Mesendoderm (in vitro differentiated cells): ENCODE measurements around the gene HMGN5.
A peak's percentile ranks its signal among the peaks of the same experiment; 100 is the strongest.

ENCODE experiments used
- DNase-seq: peaks from one replicate; pipeline ENCODE4 v3.0.0; 2013
- H2AK5ac ChIP-seq: 2 replicates; pipeline ENCODE4 v1.6.1; 2013; ENCODE audit warnings: low read length, inconsistent platforms
- H2BK120ac ChIP-seq: 2 replicates; pipeline ENCODE4 v1.6.1; 2013; ENCODE audit warnings: low read depth, mild to moderate bottlenecking, low read length, moderate library complexity, mixed read lengths
- H2BK15ac ChIP-seq: replicated peaks from 2 replicates; pipeline ENCODE4 v1.6.1; 2013; ENCODE audit warnings: low read depth, mild to moderate bottlenecking, moderate library complexity
- H2BK5ac ChIP-seq: 2 replicates; pipeline ENCODE4 v1.6.1; 2013; ENCODE audit warnings: low read length, inconsistent platforms
- H3K18ac ChIP-seq: 2 replicates; pipeline ENCODE4 v1.6.1; 2013; ENCODE audit warnings: mild to moderate bottlenecking, low read length, mixed read lengths
- H3K23ac ChIP-seq: one replicate; pipeline ENCODE4 v1.6.1; 2013; ENCODE audit warnings: low read length
- H3K27ac ChIP-seq: 2 replicates; pipeline ENCODE4 v1.5.1; 2013; ENCODE audit warnings: low read depth, mild to moderate bottlenecking, inconsistent platforms, low read length, moderate library complexity
- H3K27me3 ChIP-seq: 2 replicates; pipeline ENCODE4 v1.6.1; 2013; ENCODE audit warnings: low read length, control low read depth, mild to moderate bottlenecking, inconsistent platforms; ENCODE audit not compliant: insufficient read depth, poor library complexity
- H3K36me3 ChIP-seq: 2 replicates; pipeline ENCODE4 v1.6.1; 2013; ENCODE audit warnings: low read length, inconsistent platforms; ENCODE audit not compliant: control insufficient read depth, insufficient read depth
- H3K4ac ChIP-seq: one replicate; pipeline ENCODE4 v1.6.1; 2013; ENCODE audit warnings: low read depth, mild to moderate bottlenecking, low read length, moderate library complexity
- H3K4me1 ChIP-seq: 2 replicates; pipeline ENCODE4 v1.6.1; 2013; ENCODE audit warnings: low read depth, low read length, inconsistent platforms; ENCODE audit not compliant: control insufficient read depth
- H3K4me2 ChIP-seq: 2 replicates; pipeline ENCODE4 v1.6.1; 2013; ENCODE audit warnings: low read length
- H3K4me3 ChIP-seq: 2 replicates; pipeline ENCODE4 v1.5.1; 2013; ENCODE audit warnings: mild to moderate bottlenecking, low read length
- H3K56ac ChIP-seq: one replicate; pipeline ENCODE4 v1.6.1; 2013; ENCODE audit warnings: low read length
- H3K79me1 ChIP-seq: 2 replicates; pipeline ENCODE4 v1.6.1; 2013; ENCODE audit warnings: low read length, inconsistent platforms
- H3K79me2 ChIP-seq: 2 replicates; pipeline ENCODE4 v1.6.1; 2013; ENCODE audit warnings: mild to moderate bottlenecking, low read length; ENCODE audit not compliant: control insufficient read depth, insufficient read depth
- H3K9ac ChIP-seq: 2 replicates; pipeline ENCODE4 v1.6.1; 2013; ENCODE audit warnings: low read length, inconsistent platforms
- H4K5ac ChIP-seq: one replicate; pipeline ENCODE4 v1.6.1; 2013; ENCODE audit warnings: low read length
- H4K8ac ChIP-seq: one replicate; pipeline ENCODE4 v1.6.1; 2013; ENCODE audit warnings: low read depth, mild to moderate bottlenecking, control low read depth, low read length, moderate library complexity
- WGBS: extraction: QIAGEN DNeasy Blood & Tissue Kit; methylation state at CpG from one replicate; pipeline ENCODE4 v1.1.7; 2013; ENCODE audit warnings: low lambda C conversion rate, missing lambda C conversion rate; ENCODE audit not compliant: insufficient coverage; ENCODE audit errors: extremely low coverage; 5-methylcytosine and 5-hydroxymethylcytosine counted together

HMGN5 gene

GRCh38 chrX:81120258-81120935, 81.3 kb downstream of the HMGN5 start:
- Histone ChIP-seq H3K56ac (peak overlapping the region; percentile 74), H3K79me1 (no peaks in the 10 kb centered on the region), H3K79me2 (no peaks in the 10 kb centered on the region), H3K4me3 (peak overlapping the region; percentile 66), H3K23ac (no peak overlapping the region), H3K4me1 (no peaks in the 10 kb centered on the region), H3K18ac (no peak overlapping the region), H2AK5ac (no peak overlapping the region), H4K5ac (no peak overlapping the region), H2BK5ac (no peak overlapping the region), H3K9ac (peak overlapping the region; percentile 61), H3K4ac (no peak overlapping the region), H2BK15ac (no peak overlapping the region), H2BK120ac (no peak overlapping the region), H4K8ac (no peak overlapping the region), H3K4me2 (peak overlapping the region; percentile 74), H3K36me3 (no peaks in the 10 kb centered on the region), H3K27ac (no peak overlapping the region), H3K27me3 (no peaks in the 10 kb centered on the region)
- DNase-seq = no peak
- no CpG with 5 or more reads among the region's 17 CpGs for WGBS

DNA sequence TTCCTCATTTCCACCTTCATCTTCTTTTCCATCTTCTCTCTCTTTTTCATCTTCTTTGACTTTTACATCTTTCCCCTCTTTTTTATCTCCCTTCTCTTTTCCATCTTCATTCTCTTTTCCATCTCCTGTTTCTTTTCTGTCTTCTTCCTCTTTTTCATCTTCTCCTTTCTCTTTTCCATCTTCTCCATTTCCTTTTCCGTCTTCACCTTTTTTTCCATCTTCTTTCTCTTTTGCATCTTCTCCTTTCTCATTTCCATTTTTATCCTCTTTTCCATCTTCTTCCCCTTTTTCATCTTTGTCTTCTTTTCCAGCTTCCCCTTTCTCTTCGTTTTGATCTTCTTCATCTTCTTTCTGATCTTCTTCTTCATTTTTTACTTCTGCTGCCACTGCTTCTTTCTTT, 87.0 kb downstream of the HMGN5 start:
- Histone ChIP-seq H3K56ac (no peak overlapping the region), H2BK15ac (no peak overlapping the region), H4K8ac (no peak overlapping the region), H3K18ac (no peak overlapping the region), H3K4ac (no peak overlapping the region), H2BK120ac (no peak overlapping the region), H3K27ac (no peak overlapping the region), H2BK5ac (no peak overlapping the region), H3K79me2 (no peaks in the 10 kb centered on the region), H3K4me3 (no peak overlapping the region), H3K23ac (no peak overlapping the region), H3K4me2 (no peak overlapping the region), H3K27me3 (no peaks in the 10 kb centered on the region), H3K4me1 (no peaks in the 10 kb centered on the region), H2AK5ac (no peak overlapping the region), H3K79me1 (no peaks in the 10 kb centered on the region), H3K9ac (no peak overlapping the region), H4K5ac (no peak overlapping the region), H3K36me3 (no peaks in the 10 kb centered on the region)
- WGBS = 100% methylated on average over 1 of the region's 2 CpGs
- DNase-seq = no peak

DNA sequence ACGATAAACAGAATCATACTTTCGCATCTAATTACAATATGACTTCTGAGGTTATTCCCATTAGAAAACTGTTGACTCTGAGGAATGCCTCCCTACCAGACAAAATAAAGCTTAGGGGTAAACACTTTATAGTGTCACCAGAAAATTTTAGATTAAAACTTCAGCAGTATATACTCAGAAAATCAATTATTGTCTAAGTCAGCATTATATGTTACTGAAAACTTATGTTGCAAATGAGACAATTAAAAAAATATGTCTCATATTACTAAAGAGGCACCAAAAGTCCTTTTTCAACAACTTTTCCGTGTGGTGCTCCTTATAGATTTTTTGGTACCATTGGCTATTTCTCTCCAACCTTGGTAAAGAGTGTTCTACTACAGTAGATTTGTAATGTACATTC, 91.4 kb downstream of the HMGN5 start:
- Histone ChIP-seq H2BK15ac (no peak overlapping the region), H3K56ac (no peak overlapping the region), H3K27me3 (no peaks in the 10 kb centered on the region), H4K8ac (no peak overlapping the region), H4K5ac (no peak overlapping the region), H3K36me3 (no peaks in the 10 kb centered on the region), H2AK5ac (no peak overlapping the region), H3K79me1 (no peaks in the 10 kb centered on the region), H2BK120ac (no peak overlapping the region), H3K4me3 (no peak overlapping the region), H3K23ac (no peak overlapping the region), H3K27ac (no peak overlapping the region), H2BK5ac (no peak overlapping the region), H3K18ac (no peak overlapping the region), H3K4me1 (no peaks in the 10 kb centered on the region), H3K4ac (no peak overlapping the region), H3K4me2 (no peak overlapping the region), H3K9ac (no peak overlapping the region), H3K79me2 (no peaks in the 10 kb centered on the region)
- DNase-seq = no peak
- no CpG with 5 or more reads among the region's 3 CpGs for WGBS

DNA sequence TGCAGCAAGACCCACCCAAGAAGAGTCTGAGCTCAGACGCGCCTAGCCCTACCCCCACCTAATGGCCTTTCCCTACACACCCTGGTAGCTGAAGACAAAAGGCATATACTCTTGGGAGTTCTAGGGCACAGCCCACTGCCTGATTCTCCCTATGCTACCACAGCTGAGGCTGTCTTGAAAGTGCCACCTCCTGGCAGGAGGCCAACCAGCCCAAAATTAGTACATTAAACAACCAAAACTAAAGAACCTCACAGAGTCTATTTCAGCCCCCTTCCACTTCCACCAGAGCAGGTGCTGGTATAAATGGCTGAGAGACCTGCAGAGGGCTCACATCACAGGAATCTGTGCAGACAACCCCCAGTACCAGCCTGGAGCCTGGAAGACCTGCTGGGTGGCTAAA, 119.1 kb downstream of the HMGN5 start:
- Histone ChIP-seq H2BK120ac (no peak overlapping the region), H3K4ac (no peak overlapping the region), H3K4me2 (no peak overlapping the region), H4K5ac (no peak overlapping the region), H3K36me3 (no peaks in the 10 kb centered on the region), H2AK5ac (no peak overlapping the region), H3K18ac (no peak overlapping the region), H3K4me3 (no peak overlapping the region), H3K4me1 (no peaks in the 10 kb centered on the region), H2BK15ac (no peak overlapping the region), H3K9ac (no peak overlapping the region), H3K27me3 (no peaks in the 10 kb centered on the region), H3K23ac (no peak overlapping the region), H3K56ac (no peak overlapping the region), H3K79me1 (no peaks in the 10 kb centered on the region), H3K27ac (no peak overlapping the region), H3K79me2 (no peaks in the 10 kb centered on the region), H4K8ac (no peak overlapping the region), H2BK5ac (no peak overlapping the region)
- DNase-seq = peak; percentile 0
- no CpG with 5 or more reads among the region's 2 CpGs for WGBS
